GM19238 (cell line): ENCODE measurements around the gene C20orf96.
"Not testable (repeated sequence)": the region's sequence is repeated elsewhere in the genome, so short reads cannot be mapped to it uniquely, and the experiment has no call there.

ENCODE experiments used
- DNase-seq: peaks from one replicate; pipeline ENCODE4 v3.0.0; 2011; ENCODE audit warnings: low spot score; ENCODE audit not compliant: insufficient read length

The C20orf96 gene

DNA sequence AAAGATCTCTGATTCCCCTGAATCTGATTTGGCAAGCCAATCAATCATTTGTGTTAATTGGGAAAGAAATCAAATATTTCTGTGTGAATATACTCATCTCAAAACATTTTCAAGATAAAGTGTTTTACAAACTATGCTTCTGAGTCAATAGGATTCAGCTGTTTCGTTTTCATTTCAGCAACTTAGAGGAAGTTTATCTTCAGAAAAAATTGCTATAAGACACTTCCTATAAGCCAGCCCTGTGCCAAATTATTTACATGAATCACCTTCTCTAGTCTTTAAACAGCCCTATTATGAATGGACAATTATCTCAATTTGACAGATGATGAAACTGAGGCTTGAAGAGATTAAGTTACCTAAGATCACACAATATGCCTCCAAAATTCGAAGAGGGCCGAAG is 52.6 kb downstream of the C20orf96 start:
- no peak for DNase-seq

DNA sequence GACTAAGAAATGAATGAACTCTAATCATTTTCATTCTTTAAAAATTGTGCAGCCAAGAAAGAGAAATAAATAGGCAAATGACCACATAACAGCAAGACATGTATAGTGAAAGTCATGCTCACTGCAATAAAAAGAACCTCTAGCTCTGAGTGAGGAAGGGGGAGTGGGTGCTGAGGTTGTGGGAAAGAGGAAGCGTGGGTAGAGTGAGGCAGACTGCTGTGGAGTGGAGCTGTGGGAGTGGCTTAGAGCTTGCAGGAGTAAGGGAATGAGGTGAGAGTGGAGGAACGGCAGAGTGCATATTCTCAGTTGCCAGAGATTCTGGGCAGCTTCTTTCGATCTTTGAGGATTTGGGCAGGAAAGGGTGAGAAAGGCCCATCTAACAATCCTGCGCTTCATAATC is 53.1 kb downstream of the C20orf96 start:
- DNase-seq = no peak

DNA sequence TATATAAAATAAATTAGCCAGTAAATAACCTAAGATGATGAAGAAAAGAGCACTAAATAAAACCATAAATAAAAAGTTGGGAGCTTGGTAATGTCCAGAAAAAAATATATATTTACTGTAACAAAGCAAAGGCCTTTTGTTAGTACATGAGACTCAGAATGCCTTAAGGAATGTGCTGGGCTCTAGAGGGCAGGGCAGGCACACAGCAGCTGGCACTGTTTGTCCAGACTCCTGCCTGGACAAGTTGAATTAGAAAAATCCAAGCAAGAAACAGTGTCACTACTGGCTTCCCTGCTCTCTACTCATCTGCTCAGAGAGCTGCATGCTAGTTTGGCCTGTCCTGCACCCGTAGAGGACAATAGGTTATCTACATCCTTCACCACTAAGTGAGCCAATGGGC is 54.7 kb downstream of the C20orf96 start:
- no peak for DNase-seq

DNA sequence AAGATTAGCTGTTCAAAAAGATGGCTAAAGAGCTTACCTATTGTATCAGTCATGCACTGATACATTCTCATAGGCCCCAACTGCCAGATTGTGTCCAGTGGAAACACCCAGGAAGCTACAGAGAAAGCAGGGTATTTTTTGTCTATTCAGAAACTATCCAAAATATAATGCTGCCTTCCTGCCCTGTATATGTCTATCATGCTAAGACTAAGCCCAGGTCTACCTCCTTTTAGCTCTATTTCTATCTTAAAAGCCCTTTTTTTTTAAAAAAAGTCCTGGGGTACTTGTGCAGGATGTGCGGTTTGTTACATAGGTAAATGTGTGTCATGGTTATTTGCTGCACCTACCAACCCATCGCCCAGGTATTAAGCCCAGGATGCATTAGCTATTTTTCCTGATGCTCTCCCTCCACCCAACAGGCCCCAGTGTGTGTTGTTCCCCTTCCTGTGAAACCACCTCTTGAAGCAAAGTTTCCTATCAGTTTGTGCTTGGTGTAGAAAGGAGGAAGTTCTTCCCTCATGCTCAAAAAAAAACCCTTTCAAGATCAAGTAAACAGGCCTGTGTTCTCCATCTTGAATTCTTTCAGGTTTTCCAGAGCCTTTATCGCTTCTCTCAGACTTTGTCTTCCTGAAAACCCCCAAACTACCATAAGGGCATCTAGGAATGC is 63.0 kb downstream of the C20orf96 start:
- no peak for DNase-seq

DNA sequence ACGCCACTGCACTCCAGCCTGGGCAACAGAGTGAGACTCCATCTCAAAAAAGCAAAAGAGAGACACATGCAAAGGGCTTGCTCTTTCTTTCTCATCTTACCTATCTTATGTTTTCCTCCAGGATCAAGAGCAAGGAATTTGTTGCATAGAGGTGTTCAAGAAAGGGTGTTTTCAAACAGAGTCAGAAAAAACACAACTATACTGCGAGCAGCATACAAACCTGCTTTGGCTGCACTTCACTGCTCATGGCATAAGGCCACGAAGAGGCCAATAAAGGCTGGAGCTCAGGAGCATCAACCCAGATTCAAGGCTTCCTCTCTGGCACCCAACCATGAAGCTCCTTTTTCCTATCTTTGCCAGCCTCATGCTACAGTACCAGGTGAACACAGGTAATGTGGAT is 63.6 kb downstream of the C20orf96 start, which contains the start of gene DEFB129:
Gene DEFB129, plus strand, starts transcription at position 301 of the 400 bp plus-strand sequence. Its CDS starts 31 bp downstream, at position 332.
- no peak for DNase-seq

DNA sequence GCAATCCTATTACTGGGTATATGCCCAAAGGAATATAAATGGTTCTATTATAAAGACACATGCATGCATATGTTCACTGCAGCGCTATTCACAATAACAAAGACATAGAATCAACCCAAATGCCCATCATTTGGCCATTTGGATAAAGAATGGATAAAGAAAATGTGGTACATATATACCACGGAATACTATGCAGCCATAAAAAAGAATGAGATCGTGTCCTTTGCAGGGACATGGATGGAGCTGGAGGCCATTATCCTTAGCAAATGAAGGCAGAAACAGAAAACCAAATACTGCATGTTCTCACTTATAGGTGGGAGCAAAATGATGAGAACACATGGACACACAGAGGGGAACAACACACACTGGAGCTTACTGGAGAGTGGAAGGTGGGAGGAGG is 64.7 kb downstream of the C20orf96 start:
- DNase-seq = not testable (repeated sequence)

DNA sequence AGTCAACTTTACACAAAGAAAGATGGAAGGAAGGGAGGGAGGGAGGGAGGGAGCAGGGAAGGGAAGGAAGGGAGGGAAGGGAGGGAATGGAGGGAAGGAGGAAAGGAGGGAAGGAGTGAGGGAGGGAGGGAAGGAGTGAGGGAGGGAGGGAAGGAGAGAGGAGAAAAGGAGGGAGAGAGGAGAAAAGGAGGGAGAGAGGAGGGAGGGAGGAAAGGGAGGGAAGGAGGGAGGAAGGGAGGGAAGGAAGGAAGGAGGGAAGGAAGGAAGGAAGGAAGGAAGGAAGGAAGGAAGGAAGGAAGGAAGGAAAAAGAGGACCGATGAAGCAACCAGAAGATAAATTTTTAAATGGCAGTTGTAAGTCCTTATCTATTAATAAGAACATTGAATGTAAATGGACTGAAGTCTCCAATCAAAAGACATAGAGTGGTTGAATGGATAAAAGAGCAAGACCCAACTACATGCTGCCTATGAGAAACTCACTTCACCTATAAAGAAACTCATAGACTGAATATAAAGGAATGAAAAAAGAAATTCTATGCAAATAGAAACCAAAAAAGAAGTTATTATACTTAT is 69.2 kb downstream of the C20orf96 start:
- no peak for DNase-seq
